Activated B cell treated with CpG ODN at 0.5 μM for 24 hours (primary cell): ENCODE data around the gene RNF144A. TPM values are rescaled to one million over a fixed set of nuclear protein-coding genes. Genes with fewer than 3 reads are reported as not detected.

Experiments
- ATAC-seq: fragments of 200-7000 bp; cut with Tn5 transposase; one replicate; pipeline ENCODE4 v1.10.0; 2021; ENCODE audit warnings: low read depth, mild to moderate bottlenecking, moderate library complexity
- CTCF ChIA-PET: fragments of 350-600 bp; sonication (Branson Sonifier 250); formaldehyde crosslinking; loops from one replicate; lab custom pipeline; 2021; ENCODE audit warnings: antibody characterized with exemption; lab: Charles Lee
- POLR2A ChIA-PET: fragments of 350-600 bp; sonication (Branson Sonifier 250); formaldehyde crosslinking; loops from one replicate; lab custom pipeline; 2021; ENCODE audit warnings: antibody characterized with exemption; lab: Charles Lee
- DNase-seq: peaks from one replicate; pipeline ENCODE4 v3.0.0; 2022
- H3K27ac Mint-ChIP-seq: one replicate; pipeline ENCODE4 v1.8.0; 2020; ENCODE audit warnings: mixed read lengths
- H3K27me3 Mint-ChIP-seq: one replicate; pipeline ENCODE4 v1.8.0; 2021; ENCODE audit warnings: mixed read lengths
- H3K36me3 Mint-ChIP-seq: one replicate; pipeline ENCODE4 v1.8.0; 2021; ENCODE audit warnings: low read depth, mixed read lengths
- H3K4me1 Mint-ChIP-seq: one replicate; pipeline ENCODE4 v1.8.0; 2021; ENCODE audit warnings: mixed read lengths
- H3K4me3 Mint-ChIP-seq: one replicate; pipeline ENCODE4 v1.8.0; 2020; ENCODE audit warnings: mild to moderate bottlenecking, mixed read lengths
- H3K9me3 Mint-ChIP-seq: one replicate; pipeline ENCODE4 v1.8.0; 2020; ENCODE audit warnings: mixed read lengths
- intact Hi-C: fragments of 100-400 bp; cut with micrococcal nuclease; formaldehyde crosslinking; loops from one replicate; pipeline ENCODE4 v1.15.1; 2024
- total RNA-seq: library from RNA; stranded (reverse); gene quantifications from 2 replicates; pipeline ENCODE4 v1.2.3, GENCODE V29; 2022
- TF ChIP-seq, protein P1 (sequence below): fragments of 200-600 bp; IDR thresholded peaks from one replicate; pipeline ENCODE4 v1.8.0; 2022; ENCODE audit warnings: antibody characterized with exemption, mild to moderate bottlenecking

The RNF144A gene
- total RNA-seq, 1 donor from 2014 or later: 0.89 TPM

DNA sequence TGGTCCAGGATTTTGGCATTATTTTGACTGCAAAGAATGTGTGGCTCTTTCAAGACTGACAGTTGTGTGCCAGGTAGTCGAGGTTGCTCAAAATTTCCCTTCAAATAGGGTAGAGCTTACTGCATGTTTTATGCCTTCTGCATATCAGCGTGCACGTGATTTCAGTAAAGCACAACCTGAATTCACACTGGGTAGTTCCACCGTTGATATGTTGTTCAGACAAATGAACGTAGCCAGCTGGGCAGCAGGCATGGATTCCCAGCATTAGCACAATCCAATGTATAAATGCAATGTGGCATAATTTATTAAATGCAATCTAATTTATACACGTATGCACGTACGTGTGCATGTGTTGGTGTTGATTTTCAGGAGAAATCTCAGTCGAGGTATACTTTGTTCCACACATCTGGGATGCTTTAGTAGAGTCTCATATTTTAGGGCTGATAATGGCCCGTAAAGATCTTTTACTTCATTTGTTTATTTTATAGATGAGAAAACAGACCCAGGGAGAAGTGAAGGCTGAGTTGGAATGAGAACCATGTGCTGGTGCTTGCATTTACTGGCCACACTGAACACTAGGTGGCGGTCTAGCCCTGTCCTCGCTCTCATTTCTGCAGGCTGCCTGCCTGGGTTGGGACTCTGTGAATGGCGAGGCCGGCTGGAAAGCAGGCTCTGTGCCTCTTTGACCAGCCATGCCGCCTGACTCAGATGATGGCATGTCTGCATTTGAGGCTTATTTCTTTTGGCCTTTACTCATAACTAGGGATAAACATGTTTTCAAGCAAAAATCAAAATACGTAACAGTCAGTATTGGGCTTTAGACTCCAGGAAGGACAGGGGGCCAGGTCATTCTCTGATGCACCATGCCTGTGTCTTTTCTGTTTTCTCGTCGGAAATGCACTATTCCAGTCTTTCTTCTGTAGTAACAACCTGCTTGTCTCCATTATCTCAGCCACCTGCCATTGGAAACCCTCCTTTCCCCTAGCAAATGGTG is 120.4 kb downstream of the RNF144A start:
- no peaks in the 10 kb centered on the region for H3K9me3 Mint-ChIP-seq
- H3K4me1 Mint-ChIP-seq: no peaks in the 10 kb centered on the region
- H3K36me3 Mint-ChIP-seq: no peaks in the 10 kb centered on the region
- POLR2A ChIA-PET: no interaction called here
- peak; percentile 58 for ATAC-seq
- no peak overlapping the region for H3K4me3 Mint-ChIP-seq
- TF ChIP-seq, protein P1, sequence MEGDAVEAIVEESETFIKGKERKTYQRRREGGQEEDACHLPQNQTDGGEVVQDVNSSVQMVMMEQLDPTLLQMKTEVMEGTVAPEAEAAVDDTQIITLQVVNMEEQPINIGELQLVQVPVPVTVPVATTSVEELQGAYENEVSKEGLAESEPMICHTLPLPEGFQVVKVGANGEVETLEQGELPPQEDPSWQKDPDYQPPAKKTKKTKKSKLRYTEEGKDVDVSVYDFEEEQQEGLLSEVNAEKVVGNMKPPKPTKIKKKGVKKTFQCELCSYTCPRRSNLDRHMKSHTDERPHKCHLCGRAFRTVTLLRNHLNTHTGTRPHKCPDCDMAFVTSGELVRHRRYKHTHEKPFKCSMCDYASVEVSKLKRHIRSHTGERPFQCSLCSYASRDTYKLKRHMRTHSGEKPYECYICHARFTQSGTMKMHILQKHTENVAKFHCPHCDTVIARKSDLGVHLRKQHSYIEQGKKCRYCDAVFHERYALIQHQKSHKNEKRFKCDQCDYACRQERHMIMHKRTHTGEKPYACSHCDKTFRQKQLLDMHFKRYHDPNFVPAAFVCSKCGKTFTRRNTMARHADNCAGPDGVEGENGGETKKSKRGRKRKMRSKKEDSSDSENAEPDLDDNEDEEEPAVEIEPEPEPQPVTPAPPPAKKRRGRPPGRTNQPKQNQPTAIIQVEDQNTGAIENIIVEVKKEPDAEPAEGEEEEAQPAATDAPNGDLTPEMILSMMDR: peak; percentile 49
- CTCF ChIA-PET: interaction anchor here (1.3 to 1.8 kb wide), 2 partner anchors 47 to 141 kb away, joined by 3 to 4 read pairs; no protein-coding TSS in a partner anchor
- H3K27ac Mint-ChIP-seq: no peak overlapping the region
- intact Hi-C loops: loop anchor here (1.0 to 5.0 kb wide), 4 partner anchors 47 to 1648 kb away; no protein-coding TSS in a partner anchor
- DNase-seq: peak; percentile 40
- no peaks in the 10 kb centered on the region for H3K27me3 Mint-ChIP-seq

DNA sequence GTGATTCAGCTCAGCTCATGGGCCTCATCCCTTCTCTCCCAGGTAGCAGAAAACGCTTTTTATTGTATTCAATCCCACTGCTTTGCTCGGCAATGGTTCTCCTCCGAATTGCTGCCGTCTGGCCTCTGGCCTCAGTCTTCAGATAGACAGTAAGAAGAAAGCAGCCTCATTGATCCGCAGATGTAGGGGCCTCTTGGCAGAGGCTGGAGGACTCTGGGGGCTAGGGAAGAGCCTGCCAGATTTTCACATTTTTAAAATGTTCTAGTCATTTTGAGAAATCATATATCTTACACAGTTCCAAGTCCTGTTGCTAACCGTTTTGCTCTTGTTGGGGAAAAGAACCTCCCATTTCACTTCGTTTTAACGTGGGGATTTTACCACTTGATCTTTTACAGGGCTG is 123.3 kb downstream of the RNF144A start:
- Mint-ChIP-seq H3K4me3 (no peak overlapping the region), H3K27me3 (peaks cover 13% of the 10 kb centered on the region), H3K27ac (no peak overlapping the region), H3K9me3 (no peaks in the 10 kb centered on the region), H3K36me3 (no peaks in the 10 kb centered on the region), H3K4me1 (peaks cover 3% of the 10 kb centered on the region)
- TF ChIP-seq, protein P1: no peak
- intact Hi-C loops: no loop called here
- ChIA-PET POLR2A (no interaction called here), CTCF (no interaction called here)
- no peak for ATAC-seq
- DNase-seq: no peak

DNA sequence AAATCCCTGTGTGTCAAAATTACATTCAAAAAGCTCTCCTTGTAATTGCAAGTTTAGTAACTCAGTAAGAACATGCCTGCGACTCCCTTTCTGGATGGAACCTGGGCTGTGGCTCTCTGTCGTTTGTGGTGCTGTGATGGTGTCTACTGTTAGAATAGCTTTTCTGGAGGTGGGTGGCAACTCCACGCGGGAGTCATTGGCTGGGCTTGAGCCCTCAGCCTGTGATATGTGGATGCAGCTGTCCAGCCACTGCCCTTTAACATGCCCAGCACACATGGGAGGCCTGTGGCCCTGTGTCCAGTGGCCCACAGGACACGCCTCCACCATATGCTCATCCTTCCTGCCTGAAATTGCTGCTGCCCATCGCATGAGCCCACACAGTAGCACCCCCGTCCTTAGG is 124.2 kb downstream of the RNF144A start:
- ChIA-PET POLR2A (no interaction called here), CTCF (interaction anchor here (0.8 kb wide), 1 partner anchor 16 kb away, joined by 3 read pairs; no protein-coding TSS in a partner anchor)
- no peaks in the 10 kb centered on the region for H3K9me3 Mint-ChIP-seq
- no peak for ATAC-seq
- peaks cover 3% of the 10 kb centered on the region for H3K4me1 Mint-ChIP-seq
- no peak for DNase-seq
- no peak overlapping the region for H3K4me3 Mint-ChIP-seq
- H3K27me3 Mint-ChIP-seq: peaks cover 18% of the 10 kb centered on the region
- no peak overlapping the region for H3K27ac Mint-ChIP-seq
- TF ChIP-seq, protein P1: no peak
- intact Hi-C loops: no loop called here
- H3K36me3 Mint-ChIP-seq: no peaks in the 10 kb centered on the region

DNA sequence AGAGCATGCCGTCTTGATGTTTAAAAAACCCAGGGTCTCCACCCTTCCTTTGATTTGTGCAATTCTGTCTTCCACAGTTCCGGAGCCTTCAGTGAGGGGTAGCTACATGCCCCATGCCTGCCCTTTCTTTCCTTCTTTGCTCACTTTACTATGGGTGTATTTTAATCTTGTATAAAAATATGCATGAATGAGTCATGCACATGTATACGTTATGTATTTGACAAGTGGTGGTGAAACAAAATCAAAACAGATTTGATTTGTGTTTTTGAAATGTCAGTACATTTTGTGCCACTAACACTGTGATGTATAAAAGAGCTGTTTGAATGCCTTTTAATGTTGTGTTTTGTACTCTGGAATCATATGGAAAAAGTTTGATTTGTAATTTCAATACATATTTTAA is 126.5 kb downstream of the RNF144A start:
- peaks cover 28% of the 10 kb centered on the region for H3K27me3 Mint-ChIP-seq

More for the DNA sequence above, 126.5 kb downstream of the RNF144A start:
- Mint-ChIP-seq H3K36me3 (no peaks in the 10 kb centered on the region), H3K4me3 (no peak overlapping the region), H3K27ac (no peak overlapping the region), H3K4me1 (peaks cover 3% of the 10 kb centered on the region), H3K9me3 (no peaks in the 10 kb centered on the region)
- intact Hi-C loops: loop anchor here (1.0 kb wide), 1 partner anchor 146 kb away; no protein-coding TSS in a partner anchor
- ATAC-seq (no peak), DNase-seq (no peak)
- TF ChIP-seq, protein P1: no peak
- POLR2A ChIA-PET: no interaction called here
- CTCF ChIA-PET: interaction anchor here (0.9 to 3.9 kb wide), 9 partner anchors 8 to 147 kb away, joined by 3 to 36 read pairs (median 8); partner anchors contain the start of gene RNF144A
